ENCODE data around the gene TSHZ3.
A peak's percentile ranks its signal among the peaks of the same experiment; 100 is the strongest.

TSHZ3 gene

GRCh38 chr19:31310432-31311133 lies 38.7 kb downstream of the TSHZ3 start:
- no peak for DNase-seq

GRCh38 chr19:31308781-31309180 lies 40.5 kb downstream of the TSHZ3 start:
- DNase-seq = no peak

- no peak for DNase-seq
Measured at GRCh38 chr19:31307071-31307669, 42.1 kb downstream of the TSHZ3 start.

- DNase-seq = no peak
Measured at GRCh38 chr19:31306006-31306753, 43.1 kb downstream of the TSHZ3 start.

- DNase-seq = no peak
Measured at GRCh38 chr19:31304831-31305312, 44.4 kb downstream of the TSHZ3 start.

GRCh38 chr19:31303262-31303815 lies 45.9 kb downstream of the TSHZ3 start:
- no peak for DNase-seq

GRCh38 chr19:31301306-31301980 lies 47.8 kb downstream of the TSHZ3 start:
- DNase-seq = no peak

GRCh38 chr19:31300422-31300821 lies 48.8 kb downstream of the TSHZ3 start:
- no peak for DNase-seq

- no peak for DNase-seq
Measured at GRCh38 chr19:31299665-31300064, 49.6 kb downstream of the TSHZ3 start.

- DNase-seq = no peak
Measured at GRCh38 chr19:31297991-31298390, 51.2 kb downstream of the TSHZ3 start.

GRCh38 chr19:31296741-31297390 lies 52.4 kb downstream of the TSHZ3 start:
- no peak for DNase-seq

GRCh38 chr19:31294189-31294588 lies 55.0 kb downstream of the TSHZ3 start:
- DNase-seq = peak; percentile 2

- DNase-seq = no peak
Measured at GRCh38 chr19:31292639-31293185, 56.5 kb downstream of the TSHZ3 start.

GRCh38 chr19:31290931-31291590 lies 58.2 kb downstream of the TSHZ3 start:
- DNase-seq = no peak

GRCh38 chr19:31289976-31290375 lies 59.3 kb downstream of the TSHZ3 start:
- peak; percentile 45 for DNase-seq

GRCh38 chr19:31289381-31289880 lies 59.8 kb downstream of the TSHZ3 start:
- no peak for DNase-seq

GRCh38 chr19:31286491-31286890 lies 62.7 kb downstream of the TSHZ3 start:
- no peak for DNase-seq

- DNase-seq = peak; percentile 65
Measured at GRCh38 chr19:31285744-31286143, 63.5 kb downstream of the TSHZ3 start.

GRCh38 chr19:31284621-31285020 lies 64.6 kb downstream of the TSHZ3 start:
- DNase-seq = no peak

- DNase-seq = no peak
Measured at GRCh38 chr19:31283701-31284100, 65.5 kb downstream of the TSHZ3 start.

GRCh38 chr19:31282346-31282745 lies 66.9 kb downstream of the TSHZ3 start:
- no peak for DNase-seq

Measured in femur (tissue), 1 donor.